HepG2 (cell line): ENCODE measurements around the gene ISG20L2. TPM values are rescaled to one million over a fixed set of nuclear protein-coding genes. Genes with fewer than 3 reads are reported as not detected.
A peak's percentile ranks its signal among the peaks of the same experiment; 100 is the strongest.

Experiments used
- ASH2L ChIP-seq: fragments of 300-600, 200-600 bp; sonication (generic); IDR thresholded peaks from 2 replicates; pipeline ENCODE4 v1.7.0; 2017; ENCODE audit warnings: low read depth, mild to moderate bottlenecking, moderate library complexity, mixed read lengths, low read length; ENCODE audit not compliant: insufficient read length
- CEBPG ChIP-seq: IDR thresholded peaks from 2 replicates; pipeline ENCODE4 v1.6.1; 2016
- KDM5B ChIP-seq: sonication (generic); formaldehyde crosslinking; IDR thresholded peaks from 2 replicates; pipeline ENCODE4 v1.4.0; 2020; ENCODE audit warnings: missing genetic modification reagents, mild to moderate bottlenecking, borderline replicate concordance
- KIAA2018 ChIP-seq: sonication (generic); formaldehyde crosslinking; IDR thresholded peaks from 2 replicates; pipeline ENCODE4 v1.5.0; 2020; ENCODE audit warnings: mild to moderate bottlenecking, missing genetic modification reagents, borderline replicate concordance
- MED1 ChIP-seq: sonication (generic); formaldehyde crosslinking; IDR thresholded peaks from 2 replicates; pipeline ENCODE4 v1.4.0; 2020; ENCODE audit warnings: missing genetic modification reagents
- PCBP1 ChIP-seq: fragments of 200-400 bp; formaldehyde crosslinking; IDR thresholded peaks from 2 replicates; pipeline ENCODE4 v1.6.1; 2017; ENCODE audit warnings: mild to moderate bottlenecking, low read depth, low read length, borderline replicate concordance
- RAD21 ChIP-seq: fragments of 450-650 bp; formaldehyde crosslinking; IDR thresholded peaks from 2 replicates; pipeline ENCODE4 v1.5.0; 2020; ENCODE audit warnings: mild to moderate bottlenecking
- TBX2 ChIP-seq: sonication (generic); formaldehyde crosslinking; IDR thresholded peaks from 2 replicates; pipeline ENCODE4 v1.5.0; 2020; ENCODE audit warnings: missing genetic modification reagents, mild to moderate bottlenecking, borderline replicate concordance
- polyA plus RNA-seq, 8 experiments: library from polyadenylated mRNA; depleted of rRNA in 3 of 8; stranded (reverse) in 7 of 8; unstranded in 1 of 8; fragments of >200 nt; fragmentation: Illumina TruSeq in 4 of 8; extraction: Trizol in 4 of 8; gene quantifications; 2 replicates each; pipeline versions ENCODE4 v1.2.1 to v1.2.3, GENCODE V29; 2011 to 2016; ENCODE audit warnings: low read depth in 4 of 8, missing spikeins in 1 of 8, mixed read lengths in 1 of 8; ENCODE audit not compliant: insufficient read depth in 1 of 8
- total RNA-seq, 5 experiments: library from RNA; depleted of rRNA; stranded (reverse); fragments of >200 nt; fragmentation: Illumina TruSeq; extraction: Trizol; gene quantifications; 2 replicates each; pipeline ENCODE4 v1.2.3, GENCODE V29; 2016; ENCODE audit warnings: low read depth in 1 of 5

ISG20L2 gene
- total and polyA plus RNA-seq, 2 of the 13 experiments (the other 11 are each of a cell fraction or from before 2014, with no cell fraction given), result 19.8 to 21.3 TPM

- TF ChIP-seq KIAA2018 (CRISPR knock-in tag), result no peak
- TF ChIP-seq RAD21 (CRISPR knock-in tag), result peak; percentile 46
- TF ChIP-seq MED1 (CRISPR knock-in tag), result peak; percentile 51; the same call in 1 of the 2 replicates
- TF ChIP-seq KDM5B (CRISPR knock-in tag), result 0 out of 2 replicates have a peak, but pooled peaks have one; percentile 49
- peak; percentile 62 for TF ChIP-seq ASH2L
- TF ChIP-seq TBX2 (CRISPR knock-in tag), result peak; percentile 21; the same call in 1 of the 2 replicates
- 0 out of 2 replicates have a peak, but pooled peaks have one; percentile 3 for TF ChIP-seq CEBPG (CRISPR knock-in tag)
- TF ChIP-seq PCBP1, result peak; percentile 99
These were observed 18.4 kb upstream of the ISG20L2 start (continued) for GRCh38 chr1:156746728-156747631.
